ENCODE data around the gene CITED2. TPM values are rescaled to one million over a fixed set of nuclear protein-coding genes. Genes with fewer than 3 reads are reported as not detected.

CITED2 gene
- total RNA-seq, 1 donor from 2014 or later = 222 TPM

- Histone ChIP-seq H3K36me3 (no peaks in the 10 kb centered on the region), H3K9ac (no peak overlapping the region), H3F3A (ENCODE audit: low read depth) (no peaks in the 10 kb centered on the region), H3K27me3 (no peaks in the 10 kb centered on the region), H3K4me1 (no peaks in the 10 kb centered on the region), H3K4me2 (no peak overlapping the region), H3K79me2 (ENCODE audit: low read depth) (no peaks in the 10 kb centered on the region), H3K27ac (no peak overlapping the region), H4K20me1 (ENCODE audit: low read depth) (no peaks in the 10 kb centered on the region), H3K9me3 (ENCODE audit: low read depth) (no peaks in the 10 kb centered on the region), H3K4me3 (no peak overlapping the region), H2AFZ (replicated peaks) (no peak overlapping the region)
- no peaks in the 10 kb centered on the region for H3K27me3 Mint-ChIP-seq (ENCODE audit: insufficient read depth, low read depth)
- H3K36me3 Mint-ChIP-seq = peaks cover 2% of the 10 kb centered on the region
- H3K9me3 Mint-ChIP-seq = peaks cover 2% of the 10 kb centered on the region
- TF ChIP-seq EZH2phosphoT487 (IDR thresholded peaks at IDR 0.05) = no peak
- TF ChIP-seq, protein P1, sequence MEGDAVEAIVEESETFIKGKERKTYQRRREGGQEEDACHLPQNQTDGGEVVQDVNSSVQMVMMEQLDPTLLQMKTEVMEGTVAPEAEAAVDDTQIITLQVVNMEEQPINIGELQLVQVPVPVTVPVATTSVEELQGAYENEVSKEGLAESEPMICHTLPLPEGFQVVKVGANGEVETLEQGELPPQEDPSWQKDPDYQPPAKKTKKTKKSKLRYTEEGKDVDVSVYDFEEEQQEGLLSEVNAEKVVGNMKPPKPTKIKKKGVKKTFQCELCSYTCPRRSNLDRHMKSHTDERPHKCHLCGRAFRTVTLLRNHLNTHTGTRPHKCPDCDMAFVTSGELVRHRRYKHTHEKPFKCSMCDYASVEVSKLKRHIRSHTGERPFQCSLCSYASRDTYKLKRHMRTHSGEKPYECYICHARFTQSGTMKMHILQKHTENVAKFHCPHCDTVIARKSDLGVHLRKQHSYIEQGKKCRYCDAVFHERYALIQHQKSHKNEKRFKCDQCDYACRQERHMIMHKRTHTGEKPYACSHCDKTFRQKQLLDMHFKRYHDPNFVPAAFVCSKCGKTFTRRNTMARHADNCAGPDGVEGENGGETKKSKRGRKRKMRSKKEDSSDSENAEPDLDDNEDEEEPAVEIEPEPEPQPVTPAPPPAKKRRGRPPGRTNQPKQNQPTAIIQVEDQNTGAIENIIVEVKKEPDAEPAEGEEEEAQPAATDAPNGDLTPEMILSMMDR (IDR thresholded peaks at IDR 0.05) = no peak
- no peak for DNase-seq (ENCODE audit: low spot score)
- H3K4me1 Mint-ChIP-seq = peaks cover 3% of the 10 kb centered on the region
- H3K4me3 Mint-ChIP-seq = no peak overlapping the region
- no peak overlapping the region for H3K27ac Mint-ChIP-seq
These were observed 43.5 kb downstream of the CITED2 start for GRCh38 chr6:139330826-139331500.

DNA sequence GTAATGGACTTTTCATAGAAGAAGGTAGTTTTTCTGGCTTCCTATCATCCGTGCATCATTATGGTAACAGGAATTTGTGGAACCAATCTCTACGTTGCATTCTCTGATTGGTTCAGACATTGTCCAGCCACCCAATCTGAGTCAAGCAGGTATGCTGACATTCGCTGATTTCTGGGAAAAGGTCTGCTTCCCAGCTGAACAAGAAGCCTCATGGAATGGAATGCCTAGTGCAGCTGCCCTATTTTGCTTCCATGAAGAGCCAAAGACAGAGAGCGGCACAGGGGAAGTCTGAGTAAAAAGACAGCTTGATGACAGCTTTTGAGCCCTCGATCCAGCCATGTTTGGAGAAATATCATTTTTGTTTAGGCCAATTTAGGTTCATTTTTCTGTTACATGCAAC, 44.1 kb downstream of the CITED2 start:
- H3K9me3 ChIP-seq (ENCODE audit: low read depth) = no peaks in the 10 kb centered on the region
- H3K79me2 ChIP-seq (ENCODE audit: low read depth) = no peaks in the 10 kb centered on the region
- H3K4me2 ChIP-seq = no peak overlapping the region
- no peaks in the 10 kb centered on the region for H3K36me3 ChIP-seq
- H3K27me3 ChIP-seq = no peaks in the 10 kb centered on the region
- H2AFZ ChIP-seq (replicated peaks) = no peak overlapping the region
- TF ChIP-seq, protein P1 (IDR thresholded peaks at IDR 0.05) = no peak
- TF ChIP-seq EZH2phosphoT487 (IDR thresholded peaks at IDR 0.05) = no peak
- TF ChIP-seq EZH2 (IDR thresholded peaks at IDR 0.05) = no peak
- peaks cover 2% of the 10 kb centered on the region for H3K9me3 Mint-ChIP-seq
- no peaks in the 10 kb centered on the region for H3K4me1 ChIP-seq
- no peak overlapping the region for H3K27ac Mint-ChIP-seq
- peaks cover 2% of the 10 kb centered on the region for H3K36me3 Mint-ChIP-seq
- H3K4me3 Mint-ChIP-seq = no peak overlapping the region
- H3K9ac ChIP-seq = no peak overlapping the region
- H3K27me3 Mint-ChIP-seq (ENCODE audit: insufficient read depth, low read depth) = no peaks in the 10 kb centered on the region
- H3K27ac ChIP-seq = no peak overlapping the region
- peaks cover 3% of the 10 kb centered on the region for H3K4me1 Mint-ChIP-seq
- no peak overlapping the region for H3K4me3 ChIP-seq
- no peaks in the 10 kb centered on the region for H3F3A ChIP-seq (ENCODE audit: low read depth)
- DNase-seq (ENCODE audit: low spot score) = no peak
- no peaks in the 10 kb centered on the region for H4K20me1 ChIP-seq (ENCODE audit: low read depth)

GRCh38 chr6:139329224-139329623, 45.2 kb downstream of the CITED2 start:
- Mint-ChIP-seq H3K9me3 (peaks cover 2% of the 10 kb centered on the region), H3K4me1 (peaks cover 3% of the 10 kb centered on the region), H3K27me3 (ENCODE audit: insufficient read depth, low read depth) (no peaks in the 10 kb centered on the region), H3K4me3 (no peak overlapping the region), H3K36me3 (peaks cover 2% of the 10 kb centered on the region), H3K27ac (no peak overlapping the region)
- Histone ChIP-seq H3K27ac (no peak overlapping the region), H4K20me1 (ENCODE audit: low read depth) (no peaks in the 10 kb centered on the region), H3K9me3 (ENCODE audit: low read depth) (no peaks in the 10 kb centered on the region), H3K79me2 (ENCODE audit: low read depth) (no peaks in the 10 kb centered on the region), H3K9ac (no peak overlapping the region), H3K4me1 (no peaks in the 10 kb centered on the region), H3K36me3 (no peaks in the 10 kb centered on the region), H3K4me3 (no peak overlapping the region), H3K27me3 (no peaks in the 10 kb centered on the region), H3F3A (ENCODE audit: low read depth) (no peaks in the 10 kb centered on the region), H3K4me2 (no peak overlapping the region), H2AFZ (replicated peaks) (no peak overlapping the region)
- DNase-seq (ENCODE audit: low spot score) = no peak
- no peak for TF ChIP-seq EZH2 (IDR thresholded peaks at IDR 0.05)
- TF ChIP-seq, protein P1 (IDR thresholded peaks at IDR 0.05) = no peak
- no peak for TF ChIP-seq EZH2phosphoT487 (IDR thresholded peaks at IDR 0.05)

Data from neural progenitor cell (in vitro differentiated cells).